ENCODE measurements around the gene FAS. TPM values are rescaled to one million over a fixed set of nuclear protein-coding genes. Genes with fewer than 3 reads are reported as not detected.

FAS gene
- polyA plus RNA-seq, 1 donor = 6.2 TPM

GRCh38 chr10:88971221-88972061, 19.2 kb upstream of the FAS start:
- no peak for DNase-seq (ENCODE audit: low read depth)

- DNase-seq (ENCODE audit: low read depth) = no peak
Observed at GRCh38 chr10:88974012-88974411, 16.6 kb upstream of the FAS start.

- DNase-seq (ENCODE audit: low read depth) = no peak
Observed at GRCh38 chr10:88974446-88975376, 15.9 kb upstream of the FAS start.

- no peak for DNase-seq (ENCODE audit: low read depth)
Observed at GRCh38 chr10:88975377-88975720, 15.2 kb upstream of the FAS start.

DNA sequence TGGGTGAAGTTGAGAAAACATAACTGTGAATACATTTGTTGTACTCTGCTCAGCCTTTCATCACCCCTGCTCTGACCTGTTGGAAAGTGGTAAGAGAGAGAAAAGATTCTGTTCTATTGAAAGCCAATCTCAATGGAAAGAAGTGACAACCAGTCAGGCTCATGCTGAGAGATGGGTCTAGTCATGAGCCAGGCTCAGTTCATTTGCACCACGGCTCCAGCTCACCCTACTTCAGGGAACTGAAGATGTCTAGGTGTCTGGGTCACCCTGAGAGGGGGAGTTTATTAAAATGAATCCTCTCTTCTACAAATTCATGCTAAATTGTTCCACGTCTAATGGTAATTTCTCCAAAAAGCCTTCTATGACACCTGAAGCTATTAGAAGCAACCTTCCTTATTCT, 12.1 kb upstream of the FAS start:
- no peak for DNase-seq (ENCODE audit: low read depth)

- DNase-seq (ENCODE audit: low read depth) = no peak
Observed at GRCh38 chr10:88979153-88979562, 11.4 kb upstream of the FAS start.

GRCh38 chr10:88979603-88980002, 11.0 kb upstream of the FAS start:
- DNase-seq (ENCODE audit: low read depth) = no peak

DNA sequence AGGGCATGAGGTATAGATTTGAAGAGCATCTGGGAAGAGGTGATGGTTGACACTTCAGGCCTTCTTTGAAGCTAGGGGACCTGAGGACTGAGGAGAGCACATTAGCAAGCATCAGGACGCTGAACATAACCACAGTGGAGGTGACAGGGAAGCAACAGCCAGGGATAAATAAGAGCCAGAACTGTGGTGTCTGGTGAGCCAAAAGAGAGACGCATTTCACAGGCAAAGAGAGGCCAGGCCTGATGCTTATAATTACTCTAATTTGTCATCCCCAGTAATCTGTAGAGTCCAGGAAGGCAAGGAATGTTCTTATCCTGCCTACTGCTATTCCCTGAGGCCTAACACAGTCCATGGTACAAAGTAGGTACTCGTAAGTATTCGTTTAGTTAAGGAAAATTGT, 10.4 kb upstream of the FAS start:
- DNase-seq (ENCODE audit: low read depth) = no peak

DNA sequence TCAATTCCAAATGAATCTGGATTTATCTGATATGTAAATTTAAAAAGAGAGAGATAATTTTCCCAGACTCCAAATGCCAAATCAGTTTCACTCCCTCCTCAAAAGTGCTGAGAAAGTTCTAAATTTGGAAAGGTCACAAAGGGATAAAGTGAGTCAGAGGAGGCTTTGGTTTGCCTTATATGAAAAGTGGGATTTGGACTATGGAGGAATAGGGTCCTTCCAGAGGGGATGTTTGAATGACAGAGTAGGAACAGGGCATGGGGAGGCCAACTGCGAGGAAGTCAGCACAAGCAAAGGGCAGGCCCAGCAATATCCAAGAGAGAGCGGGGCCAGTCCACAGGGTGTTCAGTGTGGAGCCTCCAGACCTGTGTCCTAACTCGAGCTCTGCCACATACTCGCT, 9.8 kb upstream of the FAS start:
- DNase-seq (ENCODE audit: low read depth) = no peak

DNA sequence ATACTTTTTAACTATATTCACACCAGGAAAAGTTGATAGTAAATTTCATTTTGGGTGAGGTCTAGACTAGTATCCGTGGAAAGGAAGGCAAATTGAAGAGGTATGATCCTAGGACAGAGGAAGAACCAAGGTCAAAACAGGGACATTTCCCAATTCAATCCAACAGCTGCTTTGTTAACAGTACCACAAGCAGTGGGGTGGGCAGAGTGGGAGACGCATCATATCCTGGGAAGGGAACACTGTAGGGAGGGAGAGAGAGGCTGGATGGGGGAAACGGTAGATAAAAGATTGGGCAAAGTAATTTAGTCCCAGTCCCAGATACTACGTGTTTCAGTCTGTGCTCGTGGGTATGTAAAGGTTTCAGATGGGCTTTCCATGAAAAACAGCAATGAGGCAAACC, 9.2 kb upstream of the FAS start:
- DNase-seq (ENCODE audit: low read depth) = no peak

DNA sequence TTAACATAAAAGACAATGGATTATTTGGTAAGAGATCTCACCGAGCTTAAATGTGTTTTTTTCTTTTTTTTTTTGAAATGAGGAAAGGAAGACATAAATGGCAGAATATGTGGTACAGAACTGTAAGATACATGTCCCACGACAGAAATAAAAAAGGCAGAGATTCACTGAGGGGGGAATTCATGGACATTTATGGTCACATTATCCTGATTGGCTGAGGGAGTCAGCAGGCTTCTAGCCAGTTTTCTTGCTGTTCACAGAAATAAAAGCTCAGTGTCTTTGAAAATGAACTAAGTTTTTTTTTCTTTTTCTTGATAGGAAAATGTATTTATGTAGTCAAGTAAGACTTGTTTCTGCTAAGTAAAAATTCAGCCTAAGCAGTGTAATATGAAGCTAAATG, 8.2 kb upstream of the FAS start:
- DNase-seq (ENCODE audit: low read depth) = no peak

- DNase-seq (ENCODE audit: low read depth) = no peak
Observed at GRCh38 chr10:88983206-88983605, 7.4 kb upstream of the FAS start.

DNA sequence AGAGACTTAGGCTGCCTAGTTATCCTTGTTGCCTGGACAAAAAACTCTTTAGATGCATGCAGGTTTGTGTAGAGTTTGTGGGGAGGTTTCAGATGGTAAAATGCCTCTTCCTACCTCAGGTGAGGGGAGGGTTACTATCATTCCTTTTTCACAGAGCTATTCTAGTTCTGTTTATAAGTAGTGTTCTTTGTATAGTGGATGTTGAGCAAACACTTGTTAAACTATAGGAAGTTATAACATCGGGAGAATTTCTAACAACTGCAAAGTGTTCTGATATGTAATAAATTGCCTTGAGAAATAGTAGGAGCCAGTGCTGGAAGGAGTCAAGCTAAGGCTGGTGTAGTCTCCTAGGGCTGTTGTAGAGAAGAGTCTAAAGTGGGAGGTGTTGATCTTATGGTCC, 6.7 kb upstream of the FAS start:
- DNase-seq (ENCODE audit: low read depth) = no peak

DNA sequence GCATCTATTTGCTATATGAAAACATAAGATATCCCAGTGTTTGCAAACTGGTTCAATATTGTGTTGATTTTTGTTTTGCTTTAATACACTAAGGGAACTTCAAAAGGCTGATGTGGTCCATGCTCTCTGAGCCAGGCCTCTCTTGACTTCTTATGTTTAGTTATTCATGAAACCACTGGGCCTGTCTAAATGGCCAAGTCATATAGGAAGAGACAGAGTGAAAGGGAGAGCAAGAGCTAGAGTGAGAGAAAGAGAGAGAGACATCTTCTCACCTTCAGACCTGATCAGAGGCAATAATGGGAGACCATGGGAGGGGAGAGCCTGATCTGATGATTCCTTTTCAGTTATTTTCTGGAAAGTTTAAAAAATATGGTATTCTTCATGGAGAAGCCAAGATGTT, 6.1 kb upstream of the FAS start:
- no peak for DNase-seq (ENCODE audit: low read depth)

DNA sequence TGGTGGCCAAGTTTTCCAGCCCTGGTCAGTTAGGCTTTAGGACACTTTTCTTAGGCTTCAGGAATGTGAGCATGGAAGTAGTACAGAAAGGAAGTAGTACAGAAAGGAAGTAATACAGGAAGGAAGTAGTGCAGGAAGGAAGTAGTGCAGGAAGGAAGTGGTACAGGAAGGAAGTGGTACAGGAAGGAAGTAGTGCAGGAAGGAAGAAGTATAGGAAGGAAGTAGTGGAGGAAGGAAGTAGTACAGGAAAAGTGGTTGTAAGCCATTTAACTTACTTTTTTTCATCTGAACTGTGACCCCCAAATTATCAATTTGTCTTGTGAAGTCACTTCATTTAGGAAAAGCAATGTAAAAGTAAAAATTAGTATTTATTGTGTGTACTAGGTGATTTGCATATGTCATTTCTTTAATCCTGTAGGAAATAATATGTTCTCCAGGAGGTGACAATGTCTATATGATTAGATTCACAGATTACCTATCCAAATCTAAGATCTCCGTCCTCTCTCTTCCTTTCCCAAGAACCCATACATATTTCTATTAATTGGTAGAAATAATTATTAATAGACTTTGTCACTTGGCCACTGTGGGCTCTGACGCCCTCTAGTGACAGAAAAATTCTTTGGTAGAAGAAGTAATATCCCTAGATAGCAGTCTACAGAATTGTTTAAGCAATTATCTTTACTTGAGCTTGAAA, 3.9 kb upstream of the FAS start:
- DNase-seq (ENCODE audit: low read depth) = no peak

DNA sequence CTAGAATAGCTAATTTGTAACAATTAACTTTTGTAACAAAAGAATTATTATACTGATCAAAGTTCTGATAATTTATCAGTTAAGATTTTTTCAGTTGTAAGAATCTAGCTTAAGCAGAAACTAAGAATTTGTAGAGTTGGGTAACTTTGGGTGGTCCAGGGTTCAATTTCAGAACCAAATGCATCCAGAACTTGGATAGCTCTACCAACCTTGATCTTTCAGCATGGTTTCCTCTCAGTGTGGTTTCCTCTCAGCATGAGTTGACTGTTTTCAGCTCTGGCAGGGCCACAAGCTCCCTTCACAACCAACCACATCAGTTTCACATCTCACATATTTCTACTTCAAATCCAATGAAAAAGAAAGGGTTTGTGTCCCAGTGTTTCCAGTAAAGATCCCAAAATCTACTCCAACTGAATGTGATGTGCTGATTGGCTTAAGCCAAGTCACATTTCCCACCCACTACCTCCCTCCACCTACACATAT, 3.3 kb upstream of the FAS start:
- no peak for DNase-seq (ENCODE audit: low read depth)

DNA sequence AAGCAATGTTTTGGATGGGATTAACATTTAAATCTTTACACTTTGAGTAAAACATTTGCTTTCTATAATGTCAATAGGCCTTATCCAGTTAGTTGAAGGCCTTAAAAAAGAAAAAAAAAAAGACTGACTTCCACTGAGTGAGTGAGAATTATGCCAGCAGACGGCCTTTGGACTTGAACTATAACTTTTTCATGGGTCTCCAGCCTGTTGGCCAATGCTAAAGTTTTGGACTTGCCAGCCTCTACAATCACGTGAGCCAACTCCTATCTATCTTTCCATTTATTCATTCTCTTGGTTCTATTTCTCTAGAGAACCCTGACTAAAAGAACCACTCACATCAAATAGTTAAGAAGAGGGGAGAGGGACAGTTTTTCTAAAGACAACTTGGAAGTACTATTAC, 2.8 kb upstream of the FAS start:
- DNase-seq (ENCODE audit: low read depth) = no peak

DNA sequence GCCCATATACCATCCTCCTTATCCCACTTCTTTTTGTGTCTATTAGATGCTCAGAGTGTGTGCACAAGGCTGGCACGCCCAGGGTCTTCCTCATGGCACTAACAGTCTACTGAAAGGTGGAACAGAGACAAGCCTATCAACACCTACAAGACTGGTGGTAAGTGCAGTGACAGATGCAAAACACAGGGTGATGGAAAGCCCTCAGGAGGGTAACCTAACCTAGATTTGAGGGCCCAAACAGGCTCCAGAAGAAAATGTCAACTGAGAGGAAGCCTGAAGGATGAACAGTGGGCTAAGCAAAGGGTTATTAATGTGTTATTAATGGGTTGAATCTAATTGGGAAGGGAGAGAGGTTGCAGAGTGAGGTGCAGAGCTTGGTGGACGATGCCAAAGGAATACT, 1.2 kb upstream of the FAS start:
- DNase-seq (ENCODE audit: low read depth) = no peak

DNA sequence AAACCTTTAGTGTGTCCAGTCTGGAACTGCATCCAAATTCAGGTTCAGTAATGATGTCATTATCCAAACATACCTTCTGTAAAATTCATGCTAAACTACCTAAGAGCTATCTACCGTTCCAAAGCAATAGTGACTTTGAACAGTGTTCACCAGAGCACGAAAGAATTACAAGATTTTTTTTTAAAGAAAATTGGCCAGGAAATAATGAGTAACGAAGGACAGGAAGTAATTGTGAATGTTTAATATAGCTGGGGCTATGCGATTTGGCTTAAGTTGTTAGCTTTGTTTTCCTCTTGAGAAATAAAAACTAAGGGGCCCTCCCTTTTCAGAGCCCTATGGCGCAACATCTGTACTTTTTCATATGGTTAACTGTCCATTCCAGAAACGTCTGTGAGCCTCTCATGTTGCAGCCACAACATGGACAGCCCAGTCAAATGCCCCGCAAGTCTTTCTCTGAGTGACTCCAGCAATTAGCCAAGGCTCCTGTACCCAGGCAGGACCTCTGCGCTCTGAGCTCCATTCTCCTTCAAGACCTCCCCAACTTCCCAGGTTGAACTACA, 694 bp upstream of the FAS start:
- DNase-seq (ENCODE audit: low read depth) = no peak

DNA sequence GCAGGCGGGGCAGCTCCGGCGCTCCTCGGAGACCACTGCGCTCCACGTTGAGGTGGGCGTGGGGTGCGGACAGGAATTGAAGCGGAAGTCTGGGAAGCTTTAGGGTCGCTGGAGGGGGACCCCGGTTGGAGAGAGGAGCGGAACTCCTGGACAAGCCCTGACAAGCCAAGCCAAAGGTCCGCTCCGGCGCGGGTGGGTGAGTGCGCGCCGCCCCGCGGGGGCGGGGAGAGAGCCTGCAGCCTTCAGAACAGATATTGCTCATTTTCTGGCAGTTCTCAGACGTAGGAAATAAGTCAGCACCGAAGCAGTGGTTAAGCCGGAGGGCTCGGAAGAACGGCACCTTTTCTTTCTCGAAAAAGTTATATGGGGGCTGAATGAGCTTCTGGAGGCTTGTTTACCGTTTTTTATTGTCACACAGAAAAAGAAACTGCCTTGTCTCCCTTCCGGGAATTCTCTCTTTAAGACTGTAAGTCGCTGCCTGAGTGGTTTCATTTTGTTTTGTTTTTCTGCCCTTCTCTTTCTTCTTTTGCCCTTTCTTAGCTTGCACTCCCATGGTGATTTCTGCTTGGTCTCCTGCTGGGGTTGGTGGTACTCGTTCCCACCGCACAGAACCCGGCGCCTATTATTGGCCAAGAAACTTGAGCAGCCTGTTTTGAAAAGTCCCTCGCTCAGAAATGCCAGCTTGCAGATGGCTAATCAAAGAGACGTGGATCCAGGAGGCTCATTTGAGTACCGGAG, 732 bp downstream of the FAS start:
- no peak for DNase-seq (ENCODE audit: low read depth)

- no peak for DNase-seq (ENCODE audit: low read depth)
Observed at GRCh38 chr10:88991899-88992320, 1.3 kb downstream of the FAS start.

Measured in forelimb muscle (tissue), 1 donor.